Mucosa of descending colon (tissue), 3 donors: ENCODE results near the gene NAT14. TPM values are rescaled to one million over a fixed set of nuclear protein-coding genes. Genes with fewer than 3 reads are reported as not detected.

Experiments used
- ATAC-seq: fragments of 200-7000 bp; cut with Tn5 transposase; one replicate; pipeline ENCODE4 v1.9.1; 2020; ENCODE audit warnings: mild to moderate bottlenecking, moderate library complexity
- DNase-seq, 3 donors: peaks; one replicate each; pipeline ENCODE4 v3.0.0-alpha.2; 2020
- H3K36me3 ChIP-seq: fragments of 200-600 bp; one replicate; pipeline ENCODE4 v1.8.0; 2021; ENCODE audit warnings: low read depth, mild to moderate bottlenecking
- H3K4me1 ChIP-seq: fragments of 200-600 bp; one replicate; pipeline ENCODE4 v1.8.0; 2021; ENCODE audit warnings: low read depth, mild to moderate bottlenecking
- H3K4me3 ChIP-seq: fragments of 200-600 bp; one replicate; pipeline ENCODE4 v1.8.0; 2021; ENCODE audit warnings: mild to moderate bottlenecking
- H3K9me3 ChIP-seq: fragments of 200-600 bp; one replicate; pipeline ENCODE4 v1.8.0; 2021; ENCODE audit warnings: mild to moderate bottlenecking
- intact Hi-C, 2 donors: fragments of 100-400 bp; cut with DNase I in 1 of 2; cut with micrococcal nuclease in 1 of 2; formaldehyde crosslinking; loops; one replicate each; pipeline versions ENCODE4 v1.11.0 to v1.11.1; 2022; cut with DNase I, micrococcal nuclease
- total RNA-seq, 3 donors: library from RNA; stranded (reverse); fragmentation: NEBNext Ultra II Directional in 2 of 3; extraction: Animal tissue kit (Norgen Biotek cat#: 25700) in 2 of 3; gene quantifications; one replicate each; pipeline versions ENCODE4 v1.2.1 to v1.2.4, GENCODE V29; 2021 to 2023
- TF ChIP-seq, protein P1 (sequence below): fragments of 200-600 bp; IDR thresholded peaks from one replicate; pipeline ENCODE4 v1.8.0; 2022; ENCODE audit warnings: antibody characterized with exemption, mild to moderate bottlenecking
- donor health status: DM: no; HTN: no; CAD: no; lungs with moderate emphysema.
- donor health status: DM: no; HTN: no; CAD: no.
- donor health status: DM: no; HTN: yes; CAD: no.

Gene NAT14
- total RNA-seq, 3 donors from 2014 or later: 3.9 to 21.7 (median 5.5) TPM

DNA sequence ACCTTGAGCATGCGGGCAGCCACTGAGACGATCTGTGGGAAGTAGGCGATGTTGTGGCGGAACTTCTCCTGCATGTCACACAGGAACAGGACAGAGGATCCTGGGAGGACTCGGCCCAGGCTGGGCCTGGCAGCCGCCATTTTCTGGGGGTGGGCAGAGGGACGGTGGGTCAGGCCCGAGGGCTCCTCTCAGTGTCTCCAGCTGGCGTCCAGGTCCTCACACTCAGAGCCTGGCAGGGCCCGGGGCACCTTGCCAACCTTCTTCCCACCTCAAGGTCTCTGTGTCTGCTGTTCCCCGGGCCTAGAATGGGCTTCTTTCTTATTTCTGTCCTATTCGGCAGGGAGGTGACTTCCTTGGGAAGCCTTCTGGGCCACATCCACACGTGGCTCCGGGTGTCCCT is 28.6 kb upstream of the NAT14 start:
- TF ChIP-seq, protein P1, sequence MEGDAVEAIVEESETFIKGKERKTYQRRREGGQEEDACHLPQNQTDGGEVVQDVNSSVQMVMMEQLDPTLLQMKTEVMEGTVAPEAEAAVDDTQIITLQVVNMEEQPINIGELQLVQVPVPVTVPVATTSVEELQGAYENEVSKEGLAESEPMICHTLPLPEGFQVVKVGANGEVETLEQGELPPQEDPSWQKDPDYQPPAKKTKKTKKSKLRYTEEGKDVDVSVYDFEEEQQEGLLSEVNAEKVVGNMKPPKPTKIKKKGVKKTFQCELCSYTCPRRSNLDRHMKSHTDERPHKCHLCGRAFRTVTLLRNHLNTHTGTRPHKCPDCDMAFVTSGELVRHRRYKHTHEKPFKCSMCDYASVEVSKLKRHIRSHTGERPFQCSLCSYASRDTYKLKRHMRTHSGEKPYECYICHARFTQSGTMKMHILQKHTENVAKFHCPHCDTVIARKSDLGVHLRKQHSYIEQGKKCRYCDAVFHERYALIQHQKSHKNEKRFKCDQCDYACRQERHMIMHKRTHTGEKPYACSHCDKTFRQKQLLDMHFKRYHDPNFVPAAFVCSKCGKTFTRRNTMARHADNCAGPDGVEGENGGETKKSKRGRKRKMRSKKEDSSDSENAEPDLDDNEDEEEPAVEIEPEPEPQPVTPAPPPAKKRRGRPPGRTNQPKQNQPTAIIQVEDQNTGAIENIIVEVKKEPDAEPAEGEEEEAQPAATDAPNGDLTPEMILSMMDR: no peak
- Histone ChIP-seq H3K4me1 (peaks cover 18% of the 10 kb centered on the region), H3K9me3 (no peaks in the 10 kb centered on the region), H3K4me3 (no peak overlapping the region), H3K36me3 (no peaks in the 10 kb centered on the region)
- DNase-seq (no peak), ATAC-seq (no peak)
- intact Hi-C loops: no loop called here

DNA sequence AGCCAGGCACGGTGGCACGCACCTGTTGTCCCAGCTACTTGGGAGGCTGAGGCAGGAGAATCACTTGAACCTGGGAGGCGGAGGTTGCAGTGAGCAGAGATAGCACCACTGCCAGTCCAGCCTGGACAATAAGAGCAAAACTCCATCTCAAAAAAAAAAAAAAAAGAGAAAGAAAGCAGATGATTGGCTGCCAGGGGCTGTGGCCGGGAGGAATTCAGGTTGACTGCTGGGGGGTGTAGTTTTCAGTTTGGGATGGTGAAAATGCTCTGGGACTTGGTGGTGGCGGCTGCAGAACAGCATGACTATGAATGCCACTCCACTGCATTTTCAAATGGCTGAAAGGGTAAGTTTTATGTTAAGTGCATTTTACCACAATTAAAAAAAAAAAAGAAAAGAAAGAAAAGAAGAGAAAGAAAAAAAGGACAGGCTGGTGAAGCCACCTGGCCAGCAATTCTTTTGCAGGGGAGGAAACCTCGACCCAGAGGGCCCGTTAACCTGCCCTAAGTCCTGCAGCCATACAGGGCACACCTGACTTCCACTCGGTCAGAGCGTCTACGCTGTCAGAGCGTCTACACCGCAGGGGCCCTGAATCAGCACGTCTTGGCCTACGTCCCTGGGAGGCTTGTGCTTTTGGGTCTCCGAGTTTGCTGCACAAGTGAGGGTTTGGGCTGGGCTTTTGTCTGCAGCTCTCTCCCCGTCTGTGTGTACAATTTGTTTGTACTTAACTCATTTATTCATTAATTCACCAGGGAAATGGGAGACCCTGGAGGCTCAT is 27.1 kb upstream of the NAT14 start:
- intact Hi-C loops: no loop called here
- DNase-seq (no peak), ATAC-seq (no peak)
- no peak overlapping the region for H3K4me3 ChIP-seq
- TF ChIP-seq, protein P1: no peak
- no peaks in the 10 kb centered on the region for H3K9me3 ChIP-seq
- H3K4me1 ChIP-seq: peaks cover 10% of the 10 kb centered on the region
- peaks cover 4% of the 10 kb centered on the region for H3K36me3 ChIP-seq

DNA sequence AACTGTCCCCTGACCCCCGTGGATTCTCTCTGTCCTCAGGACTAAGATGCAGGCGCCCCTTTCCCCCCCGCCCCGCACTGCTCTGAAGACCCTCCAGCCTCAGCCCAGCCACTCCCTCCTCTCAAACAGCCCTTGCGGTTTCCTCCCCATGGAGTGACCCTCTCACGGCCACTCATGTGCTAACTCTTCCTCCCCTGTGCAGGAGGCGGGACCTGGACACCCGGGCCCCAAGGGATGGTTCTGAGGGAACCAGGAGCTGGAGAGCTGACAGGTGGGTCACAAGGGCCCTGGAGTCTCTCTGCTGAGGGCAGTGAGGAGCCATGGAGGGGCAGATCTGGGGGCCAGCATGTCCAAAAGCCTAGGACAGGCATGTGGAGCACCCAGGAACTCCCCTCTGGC is 25.4 kb upstream of the NAT14 start:
- Histone ChIP-seq H3K4me1 (peaks cover 10% of the 10 kb centered on the region), H3K9me3 (no peaks in the 10 kb centered on the region), H3K36me3 (peaks cover 4% of the 10 kb centered on the region), H3K4me3 (no peak overlapping the region)
- ATAC-seq: no peak
- TF ChIP-seq, protein P1: no peak
- no peak for DNase-seq
- intact Hi-C loops: no loop called here

DNA sequence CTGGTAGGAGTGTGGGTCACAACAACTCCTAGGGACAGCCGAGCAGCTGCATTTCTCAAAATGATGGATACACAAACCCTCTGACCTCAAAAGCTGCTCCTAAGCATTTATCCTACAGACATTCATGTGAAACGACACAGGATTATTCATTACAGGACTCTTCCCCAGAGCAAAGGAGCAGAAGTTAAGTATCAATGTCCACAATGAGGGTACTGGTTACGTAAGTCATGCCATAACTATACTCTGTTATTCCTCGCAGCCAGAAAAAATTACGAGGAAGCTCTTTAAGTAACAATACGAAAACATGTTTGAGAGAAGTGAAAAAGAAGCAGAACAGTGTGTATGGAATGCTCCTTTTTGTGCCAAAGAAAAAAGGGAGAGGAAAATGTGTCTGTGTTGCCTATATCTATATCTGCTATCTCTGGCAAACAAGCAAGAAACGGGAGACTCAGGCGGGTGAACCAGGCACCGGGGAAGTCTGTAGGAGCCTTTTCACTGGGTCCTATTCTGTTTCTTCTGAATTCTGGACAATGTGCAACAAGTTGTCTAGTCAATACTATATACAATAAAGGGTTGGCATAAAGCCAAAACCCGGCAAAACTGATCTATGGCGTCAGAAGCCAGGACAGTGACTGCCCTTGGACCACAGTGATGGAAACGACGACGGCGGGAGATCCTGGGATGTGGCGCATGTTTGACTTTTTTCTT is 24.9 kb upstream of the NAT14 start:
- Histone ChIP-seq H3K9me3 (no peaks in the 10 kb centered on the region), H3K36me3 (peaks cover 4% of the 10 kb centered on the region), H3K4me1 (peaks cover 10% of the 10 kb centered on the region), H3K4me3 (no peak overlapping the region)
- intact Hi-C loops: no loop called here
- TF ChIP-seq, protein P1: no peak
- peak in 1 of 3 donors; percentile 54 for DNase-seq
- ATAC-seq: no peak

DNA sequence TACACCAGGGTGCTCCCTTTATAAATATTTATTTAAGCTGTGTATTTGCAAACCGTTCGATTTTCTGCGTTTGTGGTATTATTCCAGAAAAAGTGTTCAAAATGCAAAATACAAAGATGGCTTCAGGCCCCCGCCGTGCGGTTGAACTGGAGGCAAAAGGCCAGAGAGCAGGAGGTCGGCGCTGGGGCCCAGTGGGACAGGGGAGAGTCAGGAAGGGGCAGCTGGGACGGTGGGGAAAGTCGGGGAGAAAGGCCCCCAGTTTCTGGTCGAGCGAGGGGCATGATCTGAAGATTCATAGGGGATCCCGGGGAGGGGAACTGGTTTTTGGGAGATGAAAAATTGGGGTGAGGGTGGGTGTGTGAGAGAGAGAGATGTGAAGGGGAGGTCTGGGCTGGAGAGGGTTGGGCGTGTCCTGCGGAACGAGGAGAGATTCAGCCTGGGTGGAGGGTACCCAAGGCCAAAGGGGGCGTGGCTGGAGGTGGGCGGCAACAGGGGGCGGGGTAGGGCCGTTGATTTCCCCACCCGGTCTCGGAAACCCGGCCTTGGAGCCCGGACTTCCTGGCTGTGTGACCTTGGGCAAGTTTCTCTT is 24.2 kb upstream of the NAT14 start:
- TF ChIP-seq, protein P1: no peak
- H3K4me1 ChIP-seq: peaks cover 10% of the 10 kb centered on the region
- peaks cover 4% of the 10 kb centered on the region for H3K36me3 ChIP-seq
- H3K4me3 ChIP-seq: peak overlapping the region; percentile 68
- H3K9me3 ChIP-seq: no peaks in the 10 kb centered on the region
- intact Hi-C loops: no loop called here
- DNase-seq (peak; percentile 86 to 88 (median 88)), ATAC-seq (peak; percentile 57)
